Measurements from ENCODE around the gene KCNC1.

GRCh38 chr11:17733261-17733660 is 1.3 kb upstream of the KCNC1 start:
- TF ChIP-seq CTCF (IDR thresholded peaks at IDR 0.05) (no peak), EP300 (IDR thresholded peaks at IDR 0.05) (no peak)
